HL-60 (cell line): ENCODE measurements around the gene ABHD4.

Experiments used
- DNase-seq, 2 experiments: peaks; one replicate each; pipeline ENCODE4 v3.0.0-alpha.2; 2010 to 2020; ENCODE audit warnings: low read depth in 1 of 2, low spot score in 1 of 2
- H3K27ac ChIP-seq: fragments of 250-450 bp; sonication (Bioruptor Pico); replicated peaks from 2 replicates; pipeline ENCODE4 v1.5.1; 2020; ENCODE audit warnings: mild to moderate bottlenecking, moderate library complexity
- H3K27me3 ChIP-seq: fragments of 250-450 bp; sonication (Bioruptor Pico); 2 replicates; pipeline ENCODE4 v1.5.1; 2021; ENCODE audit warnings: mild to moderate bottlenecking, moderate library complexity; ENCODE audit not compliant: insufficient read depth, poor library complexity, severe bottlenecking
- H3K4me3 ChIP-seq: replicated peaks from 2 replicates; pipeline ENCODE4 v1.5.1; 2011; ENCODE audit warnings: mild to moderate bottlenecking, control low read depth, low read length; ENCODE audit not compliant: insufficient read depth
- CTCF ChIP-seq: IDR thresholded peaks from one replicate; pipeline ENCODE4 v1.5.1; 2011; ENCODE audit warnings: low read length, control low read depth, inconsistent platforms; ENCODE audit not compliant: insufficient read depth
- GABPA ChIP-seq: IDR thresholded peaks from 2 replicates; pipeline ENCODE4 v1.6.1; 2012; ENCODE audit warnings: low read depth
- POLR2AphosphoS5 ChIP-seq: IDR thresholded peaks from 2 replicates; pipeline ENCODE4 v1.6.1; 2012; ENCODE audit warnings: low read depth
- REST ChIP-seq: IDR thresholded peaks from 2 replicates; pipeline ENCODE4 v1.6.1; 2012; ENCODE audit warnings: low read depth; ENCODE audit not compliant: insufficient replicate concordance
- SPI1 ChIP-seq: IDR thresholded peaks from 2 replicates; pipeline ENCODE4 v1.6.1; 2012; ENCODE audit warnings: low read depth, mild to moderate bottlenecking, borderline replicate concordance

The ABHD4 gene

GRCh38 chr14:22593601-22594000, 4.5 kb upstream of the ABHD4 start:
- Histone ChIP-seq H3K27ac (no peak overlapping the region), H3K27me3 (no peaks in the 10 kb centered on the region), H3K4me3 (no peak overlapping the region)
- no peak for DNase-seq
- no peak for TF ChIP-seq CTCF
- no peak for TF ChIP-seq GABPA
- no peak for TF ChIP-seq SPI1
- no peak for TF ChIP-seq POLR2AphosphoS5
- TF ChIP-seq REST = no peak

GRCh38 chr14:22594156-22594716, 3.9 kb upstream of the ABHD4 start:
- Histone ChIP-seq H3K4me3 (no peak overlapping the region), H3K27me3 (no peaks in the 10 kb centered on the region), H3K27ac (no peak overlapping the region)
- TF ChIP-seq CTCF = no peak
- TF ChIP-seq GABPA = no peak
- no peak for TF ChIP-seq SPI1
- no peak for TF ChIP-seq REST
- TF ChIP-seq POLR2AphosphoS5 = no peak
- no peak for DNase-seq

GRCh38 chr14:22596354-22596879, 1.7 kb upstream of the ABHD4 start:
- H3K27me3 ChIP-seq = no peaks in the 10 kb centered on the region
- TF ChIP-seq SPI1 = no peak
- TF ChIP-seq POLR2AphosphoS5 = no peak
- TF ChIP-seq GABPA = no peak
- TF ChIP-seq REST = no peak
- no peak for TF ChIP-seq CTCF

More at GRCh38 chr14:22596354-22596879, 1.7 kb upstream of the ABHD4 start:
- Histone ChIP-seq H3K4me3 (no peak overlapping the region), H3K27ac (no peak overlapping the region)
- DNase-seq = no peak
